IPS DF 6.9 (cell line): ENCODE data around the gene CASK.

Source experiments
- DNase-seq: peaks from one replicate; pipeline ENCODE4 v3.0.0-alpha.2; 2013; ENCODE audit warnings: low read depth, low spot score
- H3K27ac ChIP-seq: one replicate; pipeline ENCODE4 v1.5.1; 2013; ENCODE audit warnings: low read length, control low read depth
- H3K27me3 ChIP-seq: 2 replicates; pipeline ENCODE4 v1.6.1; 2013; ENCODE audit warnings: mild to moderate bottlenecking, low read length; ENCODE audit not compliant: control insufficient read depth, insufficient read depth
- H3K36me3 ChIP-seq: 2 replicates; pipeline ENCODE4 v1.6.1; 2013; ENCODE audit warnings: low read length; ENCODE audit not compliant: control insufficient read depth, insufficient read depth
- H3K4me1 ChIP-seq: 2 replicates; pipeline ENCODE4 v1.6.1; 2013; ENCODE audit warnings: low read length; ENCODE audit not compliant: control insufficient read depth, insufficient read depth
- H3K4me3 ChIP-seq: 2 replicates; pipeline ENCODE4 v1.5.1; 2013; ENCODE audit warnings: mild to moderate bottlenecking, low read length
- H3K9me3 ChIP-seq: 2 replicates; pipeline ENCODE4 v1.6.1; 2013; ENCODE audit warnings: low read length, inconsistent platforms; ENCODE audit not compliant: control insufficient read depth, insufficient read depth
- WGBS: extraction: QIAGEN DNeasy Blood & Tissue Kit; methylation state at CpG from one replicate; pipeline ENCODE4 v1.1.7; 2013; ENCODE audit warnings: mixed read lengths, missing lambda C conversion rate; ENCODE audit not compliant: insufficient read length, insufficient coverage; 5-methylcytosine and 5-hydroxymethylcytosine counted together

CASK gene

DNA sequence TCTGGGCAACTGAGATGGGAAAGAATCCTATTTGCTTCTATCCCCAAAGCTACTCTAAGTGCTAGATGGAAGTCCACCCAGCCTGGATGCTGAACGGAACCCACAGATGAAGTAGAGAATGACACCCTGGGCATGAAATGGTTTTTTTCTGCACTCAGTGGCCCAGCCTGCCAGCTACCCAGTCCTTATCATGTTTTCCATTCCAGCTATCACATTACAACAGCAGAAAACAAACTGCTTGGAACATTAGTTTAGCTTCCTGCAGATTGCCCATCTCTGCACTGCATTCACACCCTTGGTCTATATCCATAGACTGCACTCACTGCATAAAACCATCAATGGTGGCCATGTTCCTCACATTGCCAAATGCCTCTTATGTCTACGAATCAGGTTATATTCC lies 397.1 kb downstream of the CASK start:
- Histone ChIP-seq H3K27ac (no peak overlapping the region), H3K27me3 (no peaks in the 10 kb centered on the region), H3K4me1 (no peaks in the 10 kb centered on the region), H3K36me3 (peaks cover 4% of the 10 kb centered on the region; the same call in 1 of the 2 replicates), H3K9me3 (no peaks in the 10 kb centered on the region), H3K4me3 (no peak overlapping the region)
- no peak for DNase-seq
- WGBS, result no CpG with 5 or more reads among the region's 2 CpGs

DNA sequence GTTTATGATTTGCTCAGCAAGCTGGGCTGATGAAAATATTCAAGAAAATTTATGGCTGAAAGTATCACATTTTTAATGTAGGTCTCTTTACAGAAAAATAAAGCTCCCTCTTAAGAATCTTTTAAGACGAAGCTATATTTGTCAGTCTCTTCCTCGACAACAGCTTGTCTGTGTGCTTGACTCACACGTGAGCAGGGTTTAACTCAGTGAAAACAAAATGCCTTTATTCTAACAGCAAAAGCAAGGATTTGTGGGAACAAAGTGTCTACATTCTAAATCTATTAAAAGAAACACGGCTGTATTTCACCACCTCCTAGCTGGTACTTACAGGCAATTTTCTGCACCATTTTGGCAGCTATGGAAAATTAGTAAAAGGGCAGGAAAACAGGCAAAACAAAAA lies 400.7 kb downstream of the CASK start:
- Histone ChIP-seq H3K27me3 (no peaks in the 10 kb centered on the region), H3K27ac (no peak overlapping the region), H3K36me3 (no peaks in the 10 kb centered on the region), H3K4me1 (no peaks in the 10 kb centered on the region), H3K9me3 (no peaks in the 10 kb centered on the region), H3K4me3 (no peak overlapping the region)
- DNase-seq, result no peak
- WGBS, result no CpG with 5 or more reads among the region's 4 CpGs

DNA sequence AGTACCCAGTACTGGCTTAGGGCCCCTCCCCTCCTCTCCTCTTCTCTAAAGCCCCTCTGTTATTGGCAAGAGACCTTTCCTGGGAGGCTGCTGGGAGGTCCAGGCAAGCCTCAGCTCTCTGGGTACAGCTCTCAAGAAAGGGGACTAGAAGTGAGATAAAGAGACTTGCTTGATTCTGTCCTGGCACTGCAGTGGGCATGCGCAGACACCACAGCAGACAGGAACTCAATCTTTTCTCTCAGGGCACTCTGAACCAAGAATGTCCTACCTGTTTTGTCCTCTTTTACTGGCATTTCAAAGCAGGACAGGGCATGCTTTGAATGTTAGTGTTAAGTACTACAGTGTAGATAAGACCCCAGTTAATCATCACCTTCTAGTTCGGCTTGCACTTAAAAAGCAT lies 401.3 kb downstream of the CASK start:
- Histone ChIP-seq H3K4me3 (no peak overlapping the region), H3K27me3 (no peaks in the 10 kb centered on the region), H3K36me3 (no peaks in the 10 kb centered on the region), H3K4me1 (no peaks in the 10 kb centered on the region; the same call in 1 of the 2 replicates), H3K9me3 (no peaks in the 10 kb centered on the region), H3K27ac (no peak overlapping the region)
- WGBS, result no CpG with 5 or more reads among the region's 2 CpGs
- DNase-seq, result no peak

DNA sequence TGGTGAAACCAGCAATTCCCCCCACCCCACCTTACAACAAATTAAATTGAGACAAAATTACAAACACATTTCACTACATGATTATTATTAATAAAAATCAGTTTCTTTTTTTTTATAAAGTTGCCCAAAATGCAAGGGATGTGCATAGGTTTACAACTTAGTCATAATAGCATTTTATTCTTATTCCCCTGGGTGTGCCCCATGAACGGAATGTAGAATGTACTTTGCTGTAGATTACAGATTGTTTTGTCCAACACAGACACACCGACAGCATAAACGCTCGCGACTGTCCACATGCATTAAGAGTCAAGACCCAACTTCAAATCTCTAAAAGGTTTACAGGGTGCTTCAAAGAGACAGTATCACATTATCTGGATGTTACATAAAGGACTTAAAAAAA lies 403.9 kb downstream of the CASK start:
- Histone ChIP-seq H3K36me3 (no peaks in the 10 kb centered on the region), H3K4me1 (no peaks in the 10 kb centered on the region; the same call in 1 of the 2 replicates), H3K9me3 (no peaks in the 10 kb centered on the region), H3K4me3 (no peak overlapping the region), H3K27ac (no peak overlapping the region), H3K27me3 (no peaks in the 10 kb centered on the region)
- WGBS, result no CpG with 5 or more reads among the region's 5 CpGs
- no peak for DNase-seq

DNA sequence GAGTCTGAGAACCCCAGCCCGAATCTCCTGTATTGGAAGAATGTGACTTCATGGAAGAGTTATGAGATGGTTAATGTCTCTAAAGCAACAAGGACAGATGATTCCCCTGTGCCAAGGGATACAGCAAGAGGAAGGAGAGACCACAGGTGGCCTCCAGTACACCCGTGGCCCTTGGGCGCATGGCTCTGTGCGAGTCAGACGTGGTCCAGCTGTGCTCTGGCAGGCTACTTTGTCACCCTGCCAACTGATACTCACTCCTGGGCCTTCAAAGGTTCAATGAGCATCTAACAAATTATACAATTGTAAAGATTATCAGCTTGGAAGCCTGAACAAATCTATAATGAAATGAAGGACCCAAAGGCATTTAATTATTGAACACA lies 404.5 kb downstream of the CASK start:
- no CpG with 5 or more reads among the region's 5 CpGs for WGBS
- no peaks in the 10 kb centered on the region for H3K27me3 ChIP-seq
- H3K36me3 ChIP-seq, result no peaks in the 10 kb centered on the region
- H3K4me3 ChIP-seq, result no peak overlapping the region
- H3K4me1 ChIP-seq, result no peaks in the 10 kb centered on the region; the same call in 1 of the 2 replicates
- H3K27ac ChIP-seq, result no peak overlapping the region
- H3K9me3 ChIP-seq, result no peaks in the 10 kb centered on the region
- DNase-seq, result no peak

DNA sequence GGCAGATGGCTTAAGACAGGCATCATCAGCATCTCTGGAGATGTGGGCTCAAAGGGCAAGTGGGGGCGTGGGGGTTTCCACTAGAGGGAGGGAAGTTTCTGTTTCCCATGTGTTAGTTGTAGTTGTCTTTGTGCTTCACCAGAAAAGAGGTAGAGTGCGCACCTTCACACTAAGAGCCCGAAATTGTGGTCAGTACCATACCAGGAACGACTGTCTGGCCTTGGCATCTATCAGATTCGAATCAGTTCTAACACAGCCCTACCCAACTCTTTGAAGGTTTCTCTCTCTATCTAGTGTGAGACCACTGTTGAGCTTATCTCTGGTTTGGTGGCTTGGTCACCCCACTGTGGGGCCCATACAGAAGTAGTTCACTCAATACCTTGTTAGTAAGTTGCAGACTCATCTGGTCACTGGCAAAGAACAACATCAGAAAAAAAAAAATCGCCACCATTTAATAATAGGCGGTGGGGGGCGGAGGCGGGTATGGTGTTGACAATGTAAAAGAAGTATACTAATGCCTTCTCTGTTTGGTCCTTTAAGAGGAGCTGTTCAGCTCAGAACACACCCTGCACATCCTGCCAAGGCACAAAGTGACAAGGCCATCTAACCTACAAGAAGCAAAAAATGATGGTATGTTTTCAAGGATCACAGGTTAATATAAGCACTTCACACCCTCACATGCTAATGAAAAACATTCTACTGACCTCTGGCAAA lies 405.1 kb downstream of the CASK start:
- WGBS, result no CpG with 5 or more reads among the region's 9 CpGs
- no peak for DNase-seq
- H3K27ac ChIP-seq, result no peak overlapping the region

DNA sequence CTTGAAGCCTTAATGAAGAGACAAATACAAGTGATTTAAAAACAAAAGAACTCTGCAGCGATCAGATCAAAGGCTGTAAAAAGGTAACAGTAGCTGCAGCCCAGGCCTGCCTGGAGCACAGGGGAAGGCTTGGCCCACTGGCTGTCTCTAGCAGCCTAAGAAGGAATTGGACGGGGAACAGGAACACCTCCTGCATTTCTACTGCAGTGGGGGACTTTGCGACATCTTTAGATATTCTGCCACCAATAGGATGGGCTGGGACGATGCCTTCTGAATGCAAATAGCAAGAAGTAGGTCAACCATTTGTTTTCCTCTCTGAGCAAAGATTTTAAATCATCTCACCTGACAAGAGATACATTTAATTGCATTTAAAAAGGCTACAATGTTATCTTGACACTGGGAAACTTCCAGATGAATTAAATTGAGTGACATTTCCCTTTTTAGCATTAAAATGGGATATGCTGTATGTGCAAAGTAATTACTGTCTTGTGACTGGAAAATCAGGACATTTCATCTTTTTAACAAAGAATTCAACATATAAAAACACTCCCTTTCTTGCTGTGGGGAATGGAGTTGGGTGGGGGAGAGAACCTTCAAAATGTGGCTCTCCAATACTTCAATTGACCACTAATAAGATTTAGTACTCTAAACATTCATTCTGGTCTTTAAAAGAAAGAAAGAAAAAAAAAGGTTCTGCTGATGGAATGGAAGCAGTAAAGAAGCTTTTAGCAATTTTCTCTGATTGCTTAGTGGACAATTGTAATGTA lies 406.2 kb downstream of the CASK start:
- WGBS, result no CpG with 5 or more reads among the region's 4 CpGs
- H3K36me3 ChIP-seq, result no peaks in the 10 kb centered on the region
- no peaks in the 10 kb centered on the region; the same call in 1 of the 2 replicates for H3K4me1 ChIP-seq
- H3K27ac ChIP-seq, result no peak overlapping the region
- no peak overlapping the region for H3K4me3 ChIP-seq
- no peak for DNase-seq
- no peaks in the 10 kb centered on the region for H3K9me3 ChIP-seq
- no peaks in the 10 kb centered on the region for H3K27me3 ChIP-seq

More for the DNA sequence above, 405.1 kb downstream of the CASK start:
- Histone ChIP-seq H3K36me3 (no peaks in the 10 kb centered on the region), H3K9me3 (no peaks in the 10 kb centered on the region), H3K4me3 (no peak overlapping the region), H3K4me1 (no peaks in the 10 kb centered on the region; the same call in 1 of the 2 replicates), H3K27me3 (no peaks in the 10 kb centered on the region)

DNA sequence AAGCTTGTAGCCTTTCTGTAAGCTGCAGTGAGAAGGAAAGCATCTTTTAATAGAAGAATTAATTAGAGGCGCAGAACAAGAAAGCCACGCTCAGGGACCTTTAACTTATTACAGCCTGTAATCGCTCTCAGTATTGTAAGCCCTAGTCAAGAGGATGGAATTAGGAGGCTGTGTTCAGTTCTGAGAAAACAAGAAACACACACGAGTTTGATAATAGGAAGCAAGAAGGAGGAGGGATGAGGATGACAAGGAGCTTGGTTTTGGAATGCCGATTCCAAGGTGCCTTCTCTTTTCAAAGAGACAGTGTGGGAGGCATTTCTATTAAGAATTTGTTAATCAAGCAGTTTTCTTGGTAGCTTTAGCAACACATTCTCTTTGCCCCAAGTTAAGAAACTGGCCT lies 406.9 kb downstream of the CASK start:
- H3K9me3 ChIP-seq, result no peaks in the 10 kb centered on the region
- H3K27ac ChIP-seq, result no peak overlapping the region
- no peak for DNase-seq
- H3K36me3 ChIP-seq, result no peaks in the 10 kb centered on the region
- WGBS, result no CpG with 5 or more reads among the region's 5 CpGs
- H3K4me3 ChIP-seq, result no peak overlapping the region
- H3K27me3 ChIP-seq, result no peaks in the 10 kb centered on the region
- H3K4me1 ChIP-seq, result no peaks in the 10 kb centered on the region; the same call in 1 of the 2 replicates

DNA sequence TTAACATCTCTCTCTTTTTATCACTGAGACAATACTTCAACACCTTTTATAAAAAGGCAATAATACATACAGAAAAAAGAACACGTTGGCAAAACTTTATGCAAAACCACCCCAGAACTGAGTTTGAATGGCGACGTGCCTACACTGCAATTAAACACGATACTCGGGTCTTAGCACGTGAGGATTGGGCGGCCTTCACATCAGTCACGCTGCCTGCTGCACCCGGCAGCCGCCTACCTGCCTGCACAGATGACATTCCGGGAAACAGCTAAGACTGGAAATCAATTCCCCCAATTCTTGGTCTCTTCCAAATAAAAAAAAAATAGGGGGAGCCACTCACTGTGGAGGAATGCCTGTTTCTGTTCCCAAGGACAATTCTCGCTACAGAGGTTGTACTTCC lies 408.0 kb downstream of the CASK start:
- WGBS, result no CpG with 5 or more reads among the region's 12 CpGs
- H3K27me3 ChIP-seq, result no peaks in the 10 kb centered on the region

DNA sequence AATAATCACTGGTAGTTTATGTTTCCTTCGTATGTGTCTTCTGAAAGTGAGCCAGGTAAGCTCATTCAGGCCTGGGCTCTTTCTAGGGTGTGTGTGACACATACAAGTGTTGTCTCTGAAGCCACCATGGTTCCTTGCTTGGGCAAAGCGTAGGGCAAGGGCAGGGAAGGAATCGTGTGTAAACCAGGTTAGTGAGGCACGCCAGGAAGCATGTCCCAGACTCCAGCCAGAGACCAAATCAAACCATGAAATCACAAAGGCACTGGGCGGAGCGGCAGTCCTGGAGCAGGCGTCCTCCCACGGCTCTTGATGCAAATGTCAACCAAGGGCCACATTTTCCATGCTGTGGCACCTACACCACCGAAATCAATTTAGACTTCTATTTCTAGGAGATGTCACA lies 409.2 kb downstream of the CASK start:
- H3K36me3 ChIP-seq, result no peaks in the 10 kb centered on the region
- no CpG with 5 or more reads among the region's 9 CpGs for WGBS
- no peaks in the 10 kb centered on the region for H3K9me3 ChIP-seq
- H3K27me3 ChIP-seq, result no peaks in the 10 kb centered on the region
- no peaks in the 10 kb centered on the region; the same call in 1 of the 2 replicates for H3K4me1 ChIP-seq
- no peak overlapping the region for H3K27ac ChIP-seq
- no peak for DNase-seq
- H3K4me3 ChIP-seq, result no peak overlapping the region

More for the DNA sequence above, 408.0 kb downstream of the CASK start:
- no peaks in the 10 kb centered on the region; the same call in 1 of the 2 replicates for H3K4me1 ChIP-seq
- H3K27ac ChIP-seq, result no peak overlapping the region
- H3K4me3 ChIP-seq, result no peak overlapping the region
- no peaks in the 10 kb centered on the region for H3K9me3 ChIP-seq
- DNase-seq, result no peak
- H3K36me3 ChIP-seq, result no peaks in the 10 kb centered on the region
